K562 (cell line): ENCODE measurements around the gene SEC22C. TPM values are rescaled to one million over a fixed set of nuclear protein-coding genes. Genes with fewer than 3 reads are reported as not detected.

ENCODE experiments used
- CHD7 ChIP-seq: fragments of 200-600 bp; sonication (generic); IDR thresholded peaks from one replicate; pipeline ENCODE4 v1.6.1; 2012; ENCODE audit warnings: mild to moderate bottlenecking, low read depth, low read length, inconsistent platforms
- HBP1 ChIP-seq: fragments of 450-650 bp; formaldehyde crosslinking; IDR thresholded peaks from 2 replicates; pipeline ENCODE4 v1.4.0; 2022; ENCODE audit warnings: missing genetic modification characterization
- LARP7 ChIP-seq: fragments of 450-650 bp; IDR thresholded peaks from 2 replicates; pipeline ENCODE4 v1.6.1; 2016
- RAD21 ChIP-seq, 2 experiments: fragments of 250-450 bp in 1 of 2; fragments of 450-650 bp in 1 of 2; sonication (Bioruptor Pico) in 1 of 2; formaldehyde crosslinking in 1 of 2; IDR thresholded peaks in 1 of 2; conservative IDR thresholded peaks in 1 of 2; 2 replicates each; pipeline versions ENCODE4 v1.4.0 to v1.8.0; 2020 to 2022; ENCODE audit warnings: mild to moderate bottlenecking in 2 of 2, moderate library complexity in 1 of 2
- polyA plus RNA-seq, 8 experiments: library from polyadenylated mRNA; depleted of rRNA in 4 of 8; stranded (reverse) in 5 of 8; unstranded in 3 of 8; fragments of >200 nt; fragmentation: Nextera tagmentation in 2 of 8; fragmentation: Illumina TruSeq in 1 of 8; extraction: Ambion mirVana in 2 of 8; extraction: Trizol in 1 of 8; gene quantifications; 2 replicates each; pipeline versions ENCODE4 v1.2.1 to v1.2.3, GENCODE V29; 2011 to 2014; ENCODE audit warnings: inconsistent platforms in 1 of 8, missing spikeins in 1 of 8
- total RNA-seq, 7 experiments: library from RNA; depleted of rRNA in 6 of 7; stranded (reverse); fragments of >200 nt in 6 of 7; fragmentation: Illumina TruSeq in 2 of 7; extraction: Trizol in 2 of 7; gene quantifications; 2 replicates each; pipeline versions ENCODE4 v1.2.1 to v1.2.3, GENCODE V29; 2011 to 2021; ENCODE audit warnings: low replicate concordance in 1 of 7

SEC22C gene
- total and polyA plus RNA-seq, 9 of the 15 experiments (the other 6 are each of a cell fraction or from before 2014, with no cell fraction given), result 35.6 to 68.4 (median 50.7) TPM

GRCh38 chr3:42507761-42508335, 73.9 kb downstream of the SEC22C start (continued):
- no peak for TF ChIP-seq HBP1 (CRISPR knock-in tag)
- no peak for TF ChIP-seq CHD7
- TF ChIP-seq RAD21 (CRISPR knock-in tag; conservative IDR thresholded peaks at IDR 0.05 in 1 of 2, IDR thresholded peaks at IDR 0.05 in 1 of 2), result no peak
- TF ChIP-seq LARP7, result no peak
- TF ChIP-seq, all 486 proteins: peak for 0
